GM21515 (cell line): ENCODE data around the gene CD52.
"Not testable (repeated sequence)": the region's sequence is repeated elsewhere in the genome, so short reads cannot be mapped to it uniquely, and the experiment has no call there.

ENCODE experiments used
- ATAC-seq: cut with Tn5 transposase; IDR thresholded peaks from one replicate; pipeline ENCODE4 v1.9.1; 2021; ENCODE audit not compliant: unreplicated experiment

Gene CD52

GRCh38 chr1:26329380-26329779, 11.6 kb downstream of the CD52 start:
- ATAC-seq = not testable (repeated sequence)

DNA sequence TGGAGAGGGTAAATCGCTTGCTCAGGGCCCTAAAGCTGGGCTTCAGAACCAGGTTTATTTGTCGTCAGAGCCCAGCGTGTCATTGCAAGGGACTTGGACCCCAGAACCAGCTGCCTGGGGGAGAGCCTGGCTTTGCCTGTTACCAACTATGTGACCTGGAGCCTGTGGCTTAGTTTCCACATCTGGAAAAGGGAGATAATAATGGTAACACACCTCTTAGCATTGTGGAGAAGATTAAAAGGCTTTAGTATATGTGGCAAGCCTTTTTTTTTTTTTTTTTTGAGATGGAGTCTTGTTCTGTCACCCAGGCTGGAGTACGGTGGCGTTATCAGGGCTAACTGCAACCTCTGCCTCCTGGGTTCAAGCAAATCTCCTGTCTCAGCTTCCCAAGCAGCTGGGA, 12.5 kb downstream of the CD52 start:
- ATAC-seq = no peak

DNA sequence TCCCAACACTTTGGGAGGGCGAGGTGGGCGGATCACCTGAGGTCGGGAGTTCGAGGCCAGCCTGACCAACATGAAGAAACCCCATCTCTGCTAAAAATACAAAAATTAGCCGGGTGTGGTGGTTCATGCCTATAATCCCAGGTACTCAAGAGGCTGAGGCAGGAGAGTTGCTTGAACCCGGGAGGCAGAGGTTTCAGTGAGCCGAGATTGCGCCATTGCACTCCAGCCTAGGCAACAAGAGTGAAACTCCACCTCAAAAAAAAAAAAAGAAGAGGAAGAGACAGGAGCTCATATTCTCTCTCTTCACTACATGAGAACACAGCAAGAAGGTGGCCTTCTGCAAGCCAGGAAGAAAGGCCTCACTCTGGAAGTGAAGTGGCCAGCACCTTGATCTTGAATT, 15.6 kb downstream of the CD52 start:
- not testable (repeated sequence) for ATAC-seq

DNA sequence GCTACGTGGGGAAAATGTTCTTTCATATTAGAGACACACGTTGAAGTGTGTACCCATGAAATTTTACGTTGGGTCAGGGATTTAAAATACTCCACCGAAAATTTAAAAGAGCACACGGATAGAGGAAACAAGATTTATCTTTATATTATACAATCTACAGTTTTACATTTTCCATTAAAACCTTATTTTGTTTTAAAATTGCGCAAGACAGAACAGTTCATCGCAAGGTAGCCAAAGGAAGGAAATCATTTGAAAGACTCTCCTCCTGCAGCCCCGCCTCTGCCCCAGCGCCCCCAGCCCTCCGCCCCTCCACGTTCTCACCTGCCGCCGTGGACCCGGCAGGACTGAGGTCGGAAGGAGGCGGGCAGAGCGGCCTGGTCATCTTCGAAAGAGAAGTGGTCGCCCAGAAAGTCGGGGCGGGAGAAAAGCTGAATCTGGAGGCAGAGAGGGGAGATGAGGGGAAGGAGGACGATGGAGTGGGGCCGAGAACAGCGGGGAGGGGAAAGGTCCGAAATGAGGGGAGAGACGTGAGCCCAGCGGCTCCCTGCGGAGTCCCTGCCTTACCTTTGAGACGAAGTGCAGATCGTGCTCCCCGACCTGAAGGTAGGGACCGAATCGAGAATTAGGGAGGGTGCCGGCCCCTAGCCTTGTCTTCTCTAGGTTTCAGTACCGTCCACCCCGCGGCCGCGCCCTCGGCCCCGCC, 18.2 kb downstream of the CD52 start:
- ATAC-seq = no peak

DNA sequence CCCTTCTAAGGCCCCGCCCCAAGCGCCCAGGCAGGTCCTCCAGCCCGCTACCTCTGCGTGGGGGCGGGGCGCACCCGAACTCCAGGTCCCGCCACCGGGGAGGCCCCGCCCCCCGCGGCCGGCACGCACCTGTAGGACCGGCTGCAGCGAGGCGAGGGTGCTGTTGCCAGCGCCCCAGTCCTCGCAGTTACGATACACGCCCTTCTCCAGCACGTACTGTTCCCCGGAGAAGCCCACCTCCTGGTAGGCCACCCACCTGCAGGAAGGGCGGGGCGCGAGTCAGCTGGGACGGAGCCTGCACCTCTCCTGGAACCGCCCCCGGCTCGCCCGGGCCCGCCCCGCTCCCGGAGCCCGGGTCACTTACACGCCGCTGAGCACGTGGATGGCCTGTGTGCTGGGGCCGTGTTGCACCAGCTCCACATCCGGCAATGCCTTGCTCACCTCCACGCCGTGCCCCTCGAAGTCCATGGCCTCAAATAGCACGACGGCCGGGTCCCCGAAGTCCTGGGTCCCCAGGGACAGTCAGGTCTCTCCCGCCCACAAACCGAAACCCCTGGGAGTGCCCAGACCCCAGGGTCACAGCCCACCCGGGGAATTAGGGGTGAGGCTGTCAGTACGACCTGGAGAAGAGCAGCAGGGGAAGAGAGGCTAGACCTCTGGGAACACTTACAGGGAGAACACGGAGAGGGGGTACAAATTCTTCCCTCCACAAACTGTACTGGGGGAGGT, 18.9 kb downstream of the CD52 start:
- ATAC-seq = peak; percentile 54

GRCh38 chr1:26337206-26337535, 19.4 kb downstream of the CD52 start:
- no peak for ATAC-seq

- no peak for ATAC-seq
Measured at GRCh38 chr1:26337625-26338024, 19.9 kb downstream of the CD52 start.

DNA sequence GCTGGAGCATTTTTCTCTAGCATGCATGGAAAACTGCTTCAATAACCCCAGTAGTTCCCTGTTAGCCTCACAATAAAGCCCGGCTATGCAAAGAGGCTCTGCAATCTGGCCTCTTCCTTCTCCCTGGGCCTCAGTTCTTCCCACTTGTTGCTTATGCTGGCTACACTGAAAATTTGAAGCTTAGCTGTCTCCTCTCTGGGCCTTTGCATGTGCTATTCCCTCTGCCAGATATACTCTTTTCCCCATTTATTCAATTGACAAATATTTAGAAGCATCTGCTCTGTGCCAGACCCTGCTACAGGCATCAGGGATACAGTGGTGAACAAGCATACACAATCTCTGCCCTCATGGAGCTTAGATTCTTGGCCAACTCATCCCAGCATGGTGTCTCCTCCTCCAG, 20.9 kb downstream of the CD52 start:
- ATAC-seq = no peak

DNA sequence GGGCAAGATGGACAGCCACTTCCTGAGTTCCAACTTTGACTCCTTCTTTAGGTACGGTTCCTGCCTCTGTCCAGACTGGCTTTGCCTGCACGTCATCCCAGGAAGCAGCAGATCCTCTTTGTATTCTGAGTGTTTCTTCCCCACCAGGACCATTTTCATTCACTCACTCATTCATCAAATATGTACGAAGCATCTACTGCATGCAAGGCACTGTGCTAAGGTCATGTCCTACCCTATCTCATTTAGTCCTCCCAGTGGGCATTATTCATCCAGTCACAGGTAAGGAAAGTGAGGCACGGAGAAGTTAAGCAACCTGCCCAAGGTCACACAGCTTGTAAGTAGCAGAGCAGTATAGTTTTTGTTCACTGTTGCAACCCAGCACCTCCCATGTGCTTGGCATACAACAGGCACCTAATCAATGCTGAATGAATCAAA, 22.3 kb downstream of the CD52 start:
- no peak for ATAC-seq

DNA sequence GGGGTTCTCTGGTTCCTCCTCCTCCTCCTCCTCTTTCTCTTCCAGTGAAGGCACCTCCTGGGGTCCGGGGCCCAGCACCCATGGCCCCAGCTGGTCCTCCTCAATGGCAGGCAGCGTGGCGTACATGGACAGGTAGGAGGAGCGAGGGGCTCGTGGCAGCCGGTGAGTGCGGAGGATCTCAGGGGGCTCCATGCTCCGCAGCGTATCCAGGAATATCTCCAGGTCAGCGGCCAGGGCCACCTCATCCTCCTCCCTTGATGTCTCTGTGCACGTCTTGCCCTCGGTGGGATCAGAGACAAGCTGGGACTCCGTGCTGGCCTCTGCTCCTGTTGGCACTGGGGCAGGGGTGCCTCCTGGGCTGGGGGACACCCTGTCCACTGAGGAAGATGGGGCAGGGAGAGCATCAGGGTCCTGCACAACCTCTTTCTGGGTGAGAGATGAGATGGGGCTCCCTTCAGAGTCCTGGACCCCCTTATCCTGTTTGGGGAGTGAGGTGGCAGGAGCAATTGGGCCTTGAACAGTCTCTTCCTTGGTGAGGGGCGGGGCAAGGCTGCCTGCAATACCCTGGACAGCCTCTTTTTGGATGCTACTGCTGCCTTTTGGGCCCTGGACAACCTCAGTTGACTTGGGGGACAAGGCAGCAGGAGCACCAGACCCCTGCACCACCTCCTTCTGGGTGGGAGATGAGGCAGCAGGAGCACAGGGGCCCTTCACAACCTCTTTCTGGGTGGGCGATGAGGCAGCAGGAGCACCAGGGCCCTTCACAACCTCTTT, 26.6 kb downstream of the CD52 start:
- no peak for ATAC-seq

- no peak for ATAC-seq
Measured at GRCh38 chr1:26345718-26346117, 28.0 kb downstream of the CD52 start.

- no peak for ATAC-seq
Measured at GRCh38 chr1:26346274-26347033, 28.7 kb downstream of the CD52 start.

DNA sequence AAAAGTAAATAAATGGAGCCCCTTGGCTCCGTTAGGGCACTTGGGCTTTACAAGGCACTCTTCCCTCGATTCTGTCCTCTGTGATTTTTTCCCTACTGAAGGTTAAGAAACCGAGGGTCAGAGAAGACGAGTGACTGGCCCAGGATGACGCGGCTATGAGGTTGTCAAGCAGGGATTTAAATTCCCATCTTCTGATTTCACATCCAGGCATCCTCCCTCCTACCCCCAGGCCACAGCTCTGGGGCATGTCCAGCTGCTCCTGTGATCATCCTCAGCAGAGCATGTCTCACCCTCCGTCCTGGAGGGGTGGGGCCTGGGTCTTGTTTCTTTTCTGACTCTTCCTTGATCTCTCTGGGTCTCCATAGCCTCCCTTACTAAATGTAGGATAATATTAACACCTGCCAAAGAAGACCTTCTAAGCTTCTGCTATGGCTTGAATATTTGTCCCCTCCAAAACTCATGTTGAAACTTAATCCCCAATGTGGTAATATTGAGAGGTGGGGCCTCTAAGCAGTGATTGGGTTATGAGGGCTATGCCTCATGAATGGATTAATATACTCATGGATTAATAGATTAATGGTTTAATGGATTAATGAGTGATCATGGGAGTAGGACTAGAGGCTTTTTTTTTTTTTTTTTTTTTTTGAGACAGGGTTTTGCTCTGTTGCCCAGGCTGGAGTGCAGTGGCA, 31.6 kb downstream of the CD52 start:
- ATAC-seq = no peak

DNA sequence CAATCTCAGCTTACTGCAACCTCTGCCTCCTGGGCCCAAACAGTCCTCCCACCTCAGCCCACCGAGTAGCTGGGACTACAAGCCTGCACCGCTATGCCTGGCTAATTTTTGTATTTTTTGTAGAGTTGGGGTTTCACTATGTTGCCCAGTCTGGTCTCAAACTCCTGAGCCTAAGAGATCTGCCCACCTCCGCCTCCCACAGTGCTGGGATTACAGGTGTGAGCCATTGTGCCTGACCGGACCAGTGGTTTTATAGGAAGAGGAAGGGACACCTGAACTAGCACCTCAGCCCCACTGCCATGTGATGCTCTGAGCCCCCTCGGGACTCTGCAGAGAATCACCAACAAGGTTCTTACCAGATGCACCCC, 32.1 kb downstream of the CD52 start:
- ATAC-seq = no peak

DNA sequence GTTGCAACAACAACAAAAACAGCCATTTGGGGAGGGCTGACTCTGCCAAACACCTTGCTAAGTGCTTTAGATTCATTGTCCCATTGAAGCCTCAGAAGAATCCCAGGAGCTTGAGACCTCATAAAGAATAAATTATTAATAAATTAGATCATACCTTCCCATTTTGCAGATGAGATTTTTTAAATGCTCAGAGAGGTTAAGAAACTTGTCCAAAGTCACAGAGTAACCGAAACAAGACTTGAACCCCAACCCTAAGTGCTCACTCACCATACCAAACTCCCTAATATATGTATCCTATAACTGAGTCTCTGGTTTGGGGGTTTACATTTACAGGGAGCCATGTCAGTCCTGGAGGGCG, 32.6 kb downstream of the CD52 start:
- no peak for ATAC-seq

DNA sequence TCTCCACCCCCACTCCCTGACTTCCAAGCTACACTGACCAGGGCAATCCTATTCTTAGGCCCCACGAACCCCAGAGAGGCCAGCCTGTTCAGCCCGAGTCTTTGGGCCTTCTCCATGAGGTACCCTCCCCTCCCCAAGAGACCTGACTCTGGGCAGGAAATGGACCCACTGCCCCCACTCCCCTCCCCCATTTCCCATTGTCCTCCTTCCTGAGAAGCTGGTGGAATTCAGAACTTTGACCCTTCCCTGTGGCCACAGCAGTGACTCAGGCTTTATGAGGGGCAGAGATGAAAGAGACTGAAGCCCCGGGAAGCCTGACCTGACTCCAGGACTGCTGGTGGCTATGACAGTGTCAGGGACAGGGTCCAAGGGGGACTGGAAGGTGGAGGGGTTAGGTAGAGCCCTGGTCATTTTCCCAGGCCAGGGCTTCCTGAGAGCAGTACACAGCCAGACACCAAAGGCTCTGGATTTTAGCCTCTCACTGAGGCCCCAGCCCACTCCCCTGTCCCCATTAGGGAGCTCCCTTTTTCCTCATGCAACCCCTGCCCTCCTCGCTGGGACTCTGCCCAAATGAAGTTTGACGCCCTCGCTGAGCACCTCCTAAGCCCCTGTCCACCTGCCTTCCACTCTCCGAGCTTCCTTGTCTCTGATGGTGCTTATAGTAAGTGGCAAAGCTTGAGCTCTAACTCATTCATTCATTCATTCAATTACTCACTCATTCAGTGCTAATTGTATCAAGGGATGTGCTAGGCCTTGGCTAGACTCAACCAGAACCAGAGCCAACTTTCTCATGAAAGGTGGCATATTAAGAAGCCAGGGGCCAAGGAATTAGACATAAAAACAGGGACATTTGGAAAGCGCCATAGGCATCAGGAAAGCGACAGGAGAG, 33.2 kb downstream of the CD52 start:
- ATAC-seq = no peak

GRCh38 chr1:26351590-26352337, 34.0 kb downstream of the CD52 start:
- ATAC-seq = no peak

DNA sequence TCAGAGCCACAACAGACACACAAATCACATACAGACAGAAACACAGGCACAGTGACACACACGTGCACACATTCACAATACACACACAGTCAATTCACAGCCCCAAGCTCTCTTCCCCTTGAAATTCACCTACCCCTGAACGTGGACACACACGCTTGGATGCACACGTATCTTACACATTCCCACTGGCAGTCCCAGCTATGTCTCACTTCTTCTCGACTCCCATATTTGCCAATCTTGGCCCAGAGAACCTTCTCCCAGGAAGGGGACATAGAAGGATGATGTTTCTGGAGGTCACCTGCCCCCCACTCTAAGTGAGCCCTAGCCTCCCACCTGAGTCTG, 34.6 kb downstream of the CD52 start:
- no peak for ATAC-seq

GRCh38 chr1:26353210-26353859, 35.6 kb downstream of the CD52 start:
- no peak for ATAC-seq
